ENCODE measurements around the gene AMPH.

DNA sequence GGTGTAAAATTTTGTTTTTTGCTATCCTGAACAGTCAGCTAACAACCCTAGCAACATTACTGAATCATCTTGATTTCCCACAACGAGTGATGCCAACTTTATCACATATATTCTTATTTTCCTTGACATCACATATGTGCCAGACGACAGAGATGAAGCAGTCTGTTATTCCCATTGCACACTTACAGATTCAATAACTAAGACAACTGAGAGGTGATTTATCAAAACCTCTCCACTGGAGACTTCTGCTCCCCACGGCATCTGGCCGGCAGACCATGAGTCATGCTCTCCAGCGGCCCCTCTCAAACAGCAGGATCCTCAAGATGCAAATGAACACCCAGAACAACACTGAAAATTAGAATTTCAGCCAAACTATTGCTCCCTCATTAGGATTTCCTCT lies 57.1 kb downstream of the AMPH start:
- TF ChIP-seq, protein P1, sequence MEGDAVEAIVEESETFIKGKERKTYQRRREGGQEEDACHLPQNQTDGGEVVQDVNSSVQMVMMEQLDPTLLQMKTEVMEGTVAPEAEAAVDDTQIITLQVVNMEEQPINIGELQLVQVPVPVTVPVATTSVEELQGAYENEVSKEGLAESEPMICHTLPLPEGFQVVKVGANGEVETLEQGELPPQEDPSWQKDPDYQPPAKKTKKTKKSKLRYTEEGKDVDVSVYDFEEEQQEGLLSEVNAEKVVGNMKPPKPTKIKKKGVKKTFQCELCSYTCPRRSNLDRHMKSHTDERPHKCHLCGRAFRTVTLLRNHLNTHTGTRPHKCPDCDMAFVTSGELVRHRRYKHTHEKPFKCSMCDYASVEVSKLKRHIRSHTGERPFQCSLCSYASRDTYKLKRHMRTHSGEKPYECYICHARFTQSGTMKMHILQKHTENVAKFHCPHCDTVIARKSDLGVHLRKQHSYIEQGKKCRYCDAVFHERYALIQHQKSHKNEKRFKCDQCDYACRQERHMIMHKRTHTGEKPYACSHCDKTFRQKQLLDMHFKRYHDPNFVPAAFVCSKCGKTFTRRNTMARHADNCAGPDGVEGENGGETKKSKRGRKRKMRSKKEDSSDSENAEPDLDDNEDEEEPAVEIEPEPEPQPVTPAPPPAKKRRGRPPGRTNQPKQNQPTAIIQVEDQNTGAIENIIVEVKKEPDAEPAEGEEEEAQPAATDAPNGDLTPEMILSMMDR (IDR thresholded peaks at IDR 0.05) = no peak
- TF ChIP-seq POLR2A (IDR thresholded peaks at IDR 0.05) = no peak

Data from thyroid gland (tissue), 4 donors.